HepG2 (cell line): ENCODE measurements around the gene TAF11L9.
"Not testable (repeated sequence)": the region's sequence is repeated elsewhere in the genome, so short reads cannot be mapped to it uniquely, and the experiment has no call there.

ENCODE experiments used
- EZH2 ChIP-seq: conservative IDR thresholded peaks from 2 replicates; pipeline ENCODE4 v1.6.1; 2012; ENCODE audit warnings: mild to moderate bottlenecking, low read depth, low read length, moderate library complexity
- HCFC1 ChIP-seq: fragments of 150-350 bp; IDR thresholded peaks from 2 replicates; pipeline ENCODE4 v1.6.1; 2014; ENCODE audit warnings: low read depth, low read length
- POLR2A ChIP-seq, 2 experiments: IDR thresholded peaks; 2 replicates each; pipeline ENCODE4 v1.6.1; 2011; ENCODE audit warnings: low read depth in 2 of 2, low read length in 2 of 2, mild to moderate bottlenecking in 1 of 2, moderate library complexity in 1 of 2; ENCODE audit not compliant: insufficient read depth in 1 of 2
- TGIF2 ChIP-seq: IDR thresholded peaks from 2 replicates; pipeline ENCODE4 v1.6.1; 2016; ENCODE audit warnings: control low read depth, missing compliant biosample characterization
- ZNF557 ChIP-seq: sonication (generic); formaldehyde crosslinking; IDR thresholded peaks from 2 replicates; pipeline ENCODE4 v1.4.0; 2020; ENCODE audit warnings: missing genetic modification reagents
- ZNF562 ChIP-seq: sonication (generic); formaldehyde crosslinking; IDR thresholded peaks from 2 replicates; pipeline ENCODE4 v1.8.0; 2022; ENCODE audit warnings: missing genetic modification reagents, borderline replicate concordance

GRCh38 chr5:17631788-17632187 lies 37.6 kb upstream of the TAF11L9 start, which contains the start of gene TAF11L13:
- not testable (repeated sequence) for TF ChIP-seq ZNF557 (CRISPR knock-in tag); HCFC1; ZNF562 (CRISPR knock-in tag); TGIF2 (CRISPR knock-in tag); EZH2; POLR2A (IDR thresholded peaks at IDR 0.05; ENCODE audit: insufficient read depth in 1 of 2, low read depth in 2 of 2, low read length in 2 of 2)
